Measurements from ENCODE around the gene TMPRSS9.

Gene TMPRSS9

DNA sequence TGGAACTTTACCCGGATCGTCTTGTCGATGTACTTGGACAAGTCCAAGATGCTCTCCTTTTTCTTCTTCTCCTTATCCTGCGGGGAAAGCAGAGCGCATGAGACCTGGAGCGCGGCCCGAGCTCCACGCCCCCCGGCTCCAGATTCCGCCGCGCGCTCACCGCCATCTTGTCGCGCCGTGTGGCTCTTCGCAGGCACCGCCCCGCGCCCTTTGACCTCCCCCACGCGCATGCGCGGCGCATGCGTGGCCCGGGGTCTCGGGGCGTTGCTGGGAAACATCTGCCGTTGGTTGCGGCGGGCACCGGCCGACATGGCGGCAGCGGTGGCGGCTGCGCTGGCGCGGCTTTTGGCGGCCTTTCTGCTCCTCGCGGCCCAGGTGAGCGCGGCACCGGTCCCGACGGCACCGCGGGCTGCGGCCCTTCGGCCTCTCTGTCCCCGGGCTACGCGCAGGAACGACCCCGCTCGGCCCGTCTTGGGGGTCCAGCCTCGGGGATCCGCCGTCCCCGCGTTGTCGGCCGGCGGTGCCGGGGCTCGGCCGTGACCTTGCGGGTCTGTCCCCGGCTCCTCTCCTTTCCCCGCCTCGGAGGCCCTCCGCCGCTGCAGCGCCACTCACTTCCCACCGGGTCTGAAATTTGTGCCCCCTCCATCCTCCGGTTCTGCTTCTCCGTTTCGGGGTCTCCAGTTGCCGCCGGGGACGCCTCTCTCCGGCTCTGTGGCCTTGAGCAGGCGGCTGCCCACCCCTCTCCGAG lies 31.5 kb upstream of the TMPRSS9 start, which contains the start of the genes LSM7 and SPPL2B:
TSS of gene LSM7 (minus strand) at position 186 of the 748 bp plus-strand sequence. CDS start at position 166, 20 bp downstream.
TSS of gene SPPL2B (plus strand) at position 284 of the 748 bp plus-strand sequence. CDS start at position 310, 26 bp downstream.
- H3K4me2 ChIP-seq (ENCODE audit: low read length) = peak within 1 kb of the TSS; percentile 98
- H3K4me1 ChIP-seq (ENCODE audit: insufficient read depth, low read length, severe bottlenecking) = peaks cover 86% of the 10 kb centered on the region
- H3K79me2 ChIP-seq (ENCODE audit: insufficient read depth, low read length) = peaks cover 15% of the 10 kb centered on the region
- H3K9ac ChIP-seq (ENCODE audit: low read length) = peak within 1 kb of the TSS; percentile 99
- H3K36me3 ChIP-seq (ENCODE audit: insufficient read depth, low read length) = peaks cover 28% of the 10 kb centered on the region; the same call in 1 of the 2 replicates
- 0 out of 2 replicates have a peak, but pooled peaks cover 8% of the 10 kb centered on the region for H3F3A ChIP-seq (ENCODE audit: insufficient read depth, low read length)
- TF ChIP-seq, protein P1, sequence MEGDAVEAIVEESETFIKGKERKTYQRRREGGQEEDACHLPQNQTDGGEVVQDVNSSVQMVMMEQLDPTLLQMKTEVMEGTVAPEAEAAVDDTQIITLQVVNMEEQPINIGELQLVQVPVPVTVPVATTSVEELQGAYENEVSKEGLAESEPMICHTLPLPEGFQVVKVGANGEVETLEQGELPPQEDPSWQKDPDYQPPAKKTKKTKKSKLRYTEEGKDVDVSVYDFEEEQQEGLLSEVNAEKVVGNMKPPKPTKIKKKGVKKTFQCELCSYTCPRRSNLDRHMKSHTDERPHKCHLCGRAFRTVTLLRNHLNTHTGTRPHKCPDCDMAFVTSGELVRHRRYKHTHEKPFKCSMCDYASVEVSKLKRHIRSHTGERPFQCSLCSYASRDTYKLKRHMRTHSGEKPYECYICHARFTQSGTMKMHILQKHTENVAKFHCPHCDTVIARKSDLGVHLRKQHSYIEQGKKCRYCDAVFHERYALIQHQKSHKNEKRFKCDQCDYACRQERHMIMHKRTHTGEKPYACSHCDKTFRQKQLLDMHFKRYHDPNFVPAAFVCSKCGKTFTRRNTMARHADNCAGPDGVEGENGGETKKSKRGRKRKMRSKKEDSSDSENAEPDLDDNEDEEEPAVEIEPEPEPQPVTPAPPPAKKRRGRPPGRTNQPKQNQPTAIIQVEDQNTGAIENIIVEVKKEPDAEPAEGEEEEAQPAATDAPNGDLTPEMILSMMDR (IDR thresholded peaks at IDR 0.05; ENCODE audit: low read length) = no peak
- no peak for TF ChIP-seq EZH2 (IDR thresholded peaks at IDR 0.05; ENCODE audit: borderline replicate concordance, low read length)
- peak within 1 kb of the TSS; percentile 81 for H3K27ac ChIP-seq (ENCODE audit: low read depth, low read length, poor library complexity, severe bottlenecking)
- H4K20me1 ChIP-seq (ENCODE audit: insufficient read depth, low read length) = no peaks in the 10 kb centered on the region
- no peak within 1 kb of the TSS for H2AFZ ChIP-seq (ENCODE audit: low read length)
- no peaks in the 10 kb centered on the region for H3K27me3 ChIP-seq (ENCODE audit: insufficient read depth, low read length)
- no peaks in the 10 kb centered on the region for H3K9me2 ChIP-seq (ENCODE audit: low read depth, low read length)
- H3K9me3 ChIP-seq (ENCODE audit: low read length) = no peaks in the 10 kb centered on the region
- peak within 1 kb of the TSS; percentile 98 for H3K4me3 ChIP-seq (ENCODE audit: low read depth, low read length, poor library complexity, severe bottlenecking)

- Histone ChIP-seq H3K27ac (ENCODE audit: low read depth, low read length, poor library complexity, severe bottlenecking) (peak overlapping the region; percentile 63), H3K4me2 (ENCODE audit: low read length) (peak overlapping the region; percentile 98), H3K9me3 (ENCODE audit: low read length) (no peaks in the 10 kb centered on the region), H3K79me2 (ENCODE audit: insufficient read depth, low read length) (peaks cover 15% of the 10 kb centered on the region), H3K9me2 (ENCODE audit: low read depth, low read length) (no peaks in the 10 kb centered on the region), H3K4me3 (ENCODE audit: low read depth, low read length, poor library complexity, severe bottlenecking) (peak overlapping the region; percentile 98), H3K9ac (ENCODE audit: low read length) (peak overlapping the region; percentile 99), H3K27me3 (ENCODE audit: insufficient read depth, low read length) (no peaks in the 10 kb centered on the region), H3F3A (ENCODE audit: insufficient read depth, low read length) (0 out of 2 replicates have a peak, but pooled peaks cover 8% of the 10 kb centered on the region), H3K36me3 (ENCODE audit: insufficient read depth, low read length) (peaks cover 28% of the 10 kb centered on the region), H4K20me1 (ENCODE audit: insufficient read depth, low read length) (no peaks in the 10 kb centered on the region), H2AFZ (ENCODE audit: low read length) (no peak overlapping the region), H3K4me1 (ENCODE audit: insufficient read depth, low read length, severe bottlenecking) (peaks cover 81% of the 10 kb centered on the region)
- TF ChIP-seq, protein P1 (IDR thresholded peaks at IDR 0.05; ENCODE audit: low read length) = no peak
- no peak for TF ChIP-seq EZH2 (IDR thresholded peaks at IDR 0.05; ENCODE audit: borderline replicate concordance, low read length)
Measured at GRCh38 chr19:2329149-2329478, 31.0 kb upstream of the TMPRSS9 start.

DNA sequence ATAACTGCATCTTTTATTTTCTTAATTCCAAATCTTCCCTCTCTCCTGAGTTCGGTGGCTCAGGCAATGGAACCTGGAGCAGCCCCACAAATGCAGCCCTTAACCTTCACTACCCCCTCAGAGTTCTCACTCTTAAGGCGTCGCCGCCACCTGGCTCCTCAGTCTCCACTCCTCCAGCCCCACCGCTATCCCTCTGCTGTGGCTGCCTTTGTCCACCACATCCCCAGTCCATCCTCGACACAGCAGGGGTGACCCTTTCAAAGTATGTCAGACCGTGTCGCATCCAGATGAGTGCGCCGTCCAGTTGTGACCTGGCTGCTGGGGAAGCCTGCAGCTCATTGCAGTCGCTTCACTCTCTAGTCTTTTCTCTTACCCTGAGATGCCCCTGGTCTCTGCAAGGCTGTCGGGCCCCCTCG lies 30.6 kb upstream of the TMPRSS9 start:
- no peak overlapping the region for H2AFZ ChIP-seq (ENCODE audit: low read length)
- H3K9ac ChIP-seq (ENCODE audit: low read length) = peak overlapping the region; percentile 99
- peak overlapping the region; percentile 63 for H3K27ac ChIP-seq (ENCODE audit: low read depth, low read length, poor library complexity, severe bottlenecking)
- H3K27me3 ChIP-seq (ENCODE audit: insufficient read depth, low read length) = no peaks in the 10 kb centered on the region
- no peaks in the 10 kb centered on the region for H3K9me2 ChIP-seq (ENCODE audit: low read depth, low read length)
- peaks cover 31% of the 10 kb centered on the region for H3K36me3 ChIP-seq (ENCODE audit: insufficient read depth, low read length)
- H3K79me2 ChIP-seq (ENCODE audit: insufficient read depth, low read length) = peaks cover 15% of the 10 kb centered on the region
- no peak for TF ChIP-seq EZH2 (IDR thresholded peaks at IDR 0.05; ENCODE audit: borderline replicate concordance, low read length)
- TF ChIP-seq, protein P1 (IDR thresholded peaks at IDR 0.05; ENCODE audit: low read length) = no peak
- peak overlapping the region; percentile 98 for H3K4me3 ChIP-seq (ENCODE audit: low read depth, low read length, poor library complexity, severe bottlenecking)
- no peaks in the 10 kb centered on the region for H3K9me3 ChIP-seq (ENCODE audit: low read length)
- peaks cover 77% of the 10 kb centered on the region for H3K4me1 ChIP-seq (ENCODE audit: insufficient read depth, low read length, severe bottlenecking)
- H4K20me1 ChIP-seq (ENCODE audit: insufficient read depth, low read length) = no peaks in the 10 kb centered on the region
- H3K4me2 ChIP-seq (ENCODE audit: low read length) = peak overlapping the region; percentile 98
- 0 out of 2 replicates have a peak, but pooled peaks cover 8% of the 10 kb centered on the region for H3F3A ChIP-seq (ENCODE audit: insufficient read depth, low read length)
